ENCODE measurements around the gene TMEM92.

The TMEM92 gene

DNA sequence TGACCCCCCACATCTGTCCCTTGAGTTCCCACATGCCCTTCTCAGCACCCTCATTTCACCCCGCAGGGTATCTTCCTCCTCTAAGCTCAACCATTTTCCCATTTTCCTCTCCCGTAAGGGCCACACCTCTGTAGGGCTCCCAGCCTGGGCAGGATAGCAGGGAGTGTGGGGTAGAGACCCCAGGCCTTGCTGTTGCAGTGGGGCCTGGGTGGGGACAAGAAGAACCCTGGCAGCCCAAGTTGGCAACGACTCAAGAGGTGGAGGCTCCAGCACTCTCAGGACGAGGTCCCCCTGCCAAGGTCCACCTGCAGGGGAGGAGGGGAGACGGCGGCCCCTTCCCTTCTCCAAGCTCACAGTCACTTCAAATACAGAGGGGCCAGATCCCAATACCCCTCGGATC lies 2.0 kb upstream of the TMEM92 start:
- no peak for ATAC-seq (ENCODE audit: low read depth)
- no peaks in the 10 kb centered on the region for H3K9me3 ChIP-seq (ENCODE audit: severe bottlenecking)
- H3K27me3 ChIP-seq (ENCODE audit: insufficient read depth, poor library complexity, severe bottlenecking): no peaks in the 10 kb centered on the region
- no peaks in the 10 kb centered on the region for H3K36me3 ChIP-seq (ENCODE audit: low read depth)
- H3K4me1 ChIP-seq (ENCODE audit: insufficient read depth, poor library complexity, severe bottlenecking): peaks cover 16% of the 10 kb centered on the region
- no peak overlapping the region for H3K4me3 ChIP-seq (ENCODE audit: severe bottlenecking)
- TF ChIP-seq, protein P1, sequence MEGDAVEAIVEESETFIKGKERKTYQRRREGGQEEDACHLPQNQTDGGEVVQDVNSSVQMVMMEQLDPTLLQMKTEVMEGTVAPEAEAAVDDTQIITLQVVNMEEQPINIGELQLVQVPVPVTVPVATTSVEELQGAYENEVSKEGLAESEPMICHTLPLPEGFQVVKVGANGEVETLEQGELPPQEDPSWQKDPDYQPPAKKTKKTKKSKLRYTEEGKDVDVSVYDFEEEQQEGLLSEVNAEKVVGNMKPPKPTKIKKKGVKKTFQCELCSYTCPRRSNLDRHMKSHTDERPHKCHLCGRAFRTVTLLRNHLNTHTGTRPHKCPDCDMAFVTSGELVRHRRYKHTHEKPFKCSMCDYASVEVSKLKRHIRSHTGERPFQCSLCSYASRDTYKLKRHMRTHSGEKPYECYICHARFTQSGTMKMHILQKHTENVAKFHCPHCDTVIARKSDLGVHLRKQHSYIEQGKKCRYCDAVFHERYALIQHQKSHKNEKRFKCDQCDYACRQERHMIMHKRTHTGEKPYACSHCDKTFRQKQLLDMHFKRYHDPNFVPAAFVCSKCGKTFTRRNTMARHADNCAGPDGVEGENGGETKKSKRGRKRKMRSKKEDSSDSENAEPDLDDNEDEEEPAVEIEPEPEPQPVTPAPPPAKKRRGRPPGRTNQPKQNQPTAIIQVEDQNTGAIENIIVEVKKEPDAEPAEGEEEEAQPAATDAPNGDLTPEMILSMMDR (IDR thresholded peaks at IDR 0.05; ENCODE audit: poor library complexity, severe bottlenecking): no peak
- H3K27ac ChIP-seq (ENCODE audit: poor library complexity, severe bottlenecking): no peak overlapping the region
- peak; percentile 45 for DNase-seq (ENCODE audit: low spot score)

DNA sequence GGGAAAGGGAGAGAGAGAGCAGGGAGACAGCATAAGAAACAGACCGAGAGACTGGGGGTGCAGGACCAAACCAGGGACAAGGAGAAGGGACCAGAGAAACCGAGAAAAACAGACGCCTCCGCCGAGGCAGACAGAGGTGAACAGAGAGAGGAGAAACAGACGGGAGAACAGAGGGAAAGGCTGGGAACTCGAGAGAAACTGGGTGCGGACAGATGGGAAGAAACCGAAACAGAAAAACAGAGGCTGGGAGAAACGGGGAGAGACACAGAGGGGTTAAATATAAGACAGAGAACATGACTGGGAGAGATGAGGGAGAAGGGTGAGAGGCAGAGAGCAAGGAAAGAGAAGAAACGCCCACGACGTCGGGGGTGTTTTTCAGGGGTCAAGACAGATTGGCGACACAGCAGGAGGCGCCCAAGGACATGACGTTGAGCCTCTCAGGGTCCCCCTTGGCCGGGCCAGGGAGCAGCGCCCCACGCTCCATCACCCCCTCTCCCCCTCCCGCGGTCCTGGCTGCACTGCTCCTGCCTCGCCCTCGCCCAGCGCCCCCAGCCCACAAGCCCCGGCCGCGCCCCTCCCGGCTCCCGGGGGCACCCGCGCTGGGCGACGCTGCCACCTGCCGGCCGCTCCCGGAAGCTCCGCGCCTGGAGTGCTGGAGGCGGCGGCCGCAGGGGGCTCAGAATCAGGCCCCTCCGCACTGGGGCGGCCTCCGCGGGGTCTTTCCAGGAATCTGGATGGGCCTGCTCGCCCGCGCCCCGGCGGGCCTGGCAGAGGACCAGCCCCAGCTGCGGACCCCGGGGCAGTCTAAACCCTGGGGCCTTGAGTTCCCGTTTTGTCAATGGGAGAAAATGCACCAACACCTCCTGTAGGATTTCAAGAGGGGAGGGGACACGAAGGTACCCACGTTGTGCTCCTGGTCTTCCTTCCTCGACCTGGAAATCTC lies 1.3 kb upstream of the TMEM92 start:
- peak; percentile 50 for DNase-seq (ENCODE audit: low spot score)
- Histone ChIP-seq H3K4me3 (ENCODE audit: severe bottlenecking) (peak overlapping the region; percentile 34), H3K27me3 (ENCODE audit: insufficient read depth, poor library complexity, severe bottlenecking) (no peaks in the 10 kb centered on the region), H3K36me3 (ENCODE audit: low read depth) (no peaks in the 10 kb centered on the region), H3K9me3 (ENCODE audit: severe bottlenecking) (no peaks in the 10 kb centered on the region), H3K4me1 (ENCODE audit: insufficient read depth, poor library complexity, severe bottlenecking) (peaks cover 16% of the 10 kb centered on the region), H3K27ac (ENCODE audit: poor library complexity, severe bottlenecking) (no peak overlapping the region)
- TF ChIP-seq, protein P1 (IDR thresholded peaks at IDR 0.05; ENCODE audit: poor library complexity, severe bottlenecking): peak; percentile 97
- ATAC-seq (ENCODE audit: low read depth): peak; percentile 39; the same call in 2 of the 3 replicates

DNA sequence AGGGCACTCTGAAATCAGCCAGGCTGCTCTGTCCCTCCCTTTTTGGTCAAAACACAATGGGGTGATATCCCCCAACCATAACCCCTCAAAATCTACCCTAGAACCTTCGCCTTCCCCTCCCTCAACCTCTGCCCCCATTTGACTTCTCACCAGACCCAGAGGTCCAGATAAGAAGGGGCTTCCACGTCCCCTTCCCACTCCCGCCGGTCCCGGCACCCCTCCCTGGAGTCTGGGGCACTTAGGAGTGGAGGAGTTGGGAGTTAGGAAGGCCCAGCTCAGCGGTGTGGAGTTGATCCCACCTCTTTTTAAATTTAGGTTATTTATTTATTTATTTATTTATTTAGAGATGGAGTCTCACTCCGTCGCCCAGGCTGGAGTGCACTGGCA lies 619 bp upstream of the TMEM92 start:
- Histone ChIP-seq H3K36me3 (ENCODE audit: low read depth) (no peaks in the 10 kb centered on the region), H3K9me3 (ENCODE audit: severe bottlenecking) (no peaks in the 10 kb centered on the region), H3K4me1 (ENCODE audit: insufficient read depth, poor library complexity, severe bottlenecking) (peaks cover 16% of the 10 kb centered on the region), H3K4me3 (ENCODE audit: severe bottlenecking) (no peak overlapping the region), H3K27ac (ENCODE audit: poor library complexity, severe bottlenecking) (no peak overlapping the region), H3K27me3 (ENCODE audit: insufficient read depth, poor library complexity, severe bottlenecking) (no peaks in the 10 kb centered on the region)
- TF ChIP-seq, protein P1 (IDR thresholded peaks at IDR 0.05; ENCODE audit: poor library complexity, severe bottlenecking): peak; percentile 1
- ATAC-seq (ENCODE audit: low read depth) (no peak), DNase-seq (ENCODE audit: low spot score) (peak; percentile 19)

DNA sequence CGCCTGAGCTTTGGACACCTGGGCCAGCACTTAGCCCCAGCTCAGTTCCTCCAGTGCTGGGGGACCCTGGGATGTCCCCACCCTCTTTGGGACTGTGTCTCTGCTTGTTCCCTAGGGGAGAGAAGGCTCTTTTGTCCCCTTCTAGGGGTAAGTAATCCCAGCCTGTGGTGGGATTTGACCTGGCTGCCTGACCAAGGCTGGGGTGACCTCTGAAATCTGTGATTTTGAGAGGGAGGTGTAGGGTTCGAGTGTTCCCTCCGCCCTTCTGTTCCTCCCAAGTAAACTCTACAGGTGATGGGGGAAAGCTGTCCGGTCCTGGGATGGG lies 593 bp downstream of the TMEM92 start:
- Histone ChIP-seq H3K27me3 (ENCODE audit: insufficient read depth, poor library complexity, severe bottlenecking) (no peaks in the 10 kb centered on the region), H3K4me1 (ENCODE audit: insufficient read depth, poor library complexity, severe bottlenecking) (peaks cover 28% of the 10 kb centered on the region), H3K9me3 (ENCODE audit: severe bottlenecking) (no peaks in the 10 kb centered on the region), H3K4me3 (ENCODE audit: severe bottlenecking) (peak overlapping the region; percentile 28), H3K36me3 (ENCODE audit: low read depth) (peaks cover 4% of the 10 kb centered on the region; the same call in 1 of the 2 replicates), H3K27ac (ENCODE audit: poor library complexity, severe bottlenecking) (no peak overlapping the region)
- DNase-seq (ENCODE audit: low spot score) (no peak), ATAC-seq (ENCODE audit: low read depth) (no peak)
- TF ChIP-seq, protein P1 (IDR thresholded peaks at IDR 0.05; ENCODE audit: poor library complexity, severe bottlenecking): no peak

DNA sequence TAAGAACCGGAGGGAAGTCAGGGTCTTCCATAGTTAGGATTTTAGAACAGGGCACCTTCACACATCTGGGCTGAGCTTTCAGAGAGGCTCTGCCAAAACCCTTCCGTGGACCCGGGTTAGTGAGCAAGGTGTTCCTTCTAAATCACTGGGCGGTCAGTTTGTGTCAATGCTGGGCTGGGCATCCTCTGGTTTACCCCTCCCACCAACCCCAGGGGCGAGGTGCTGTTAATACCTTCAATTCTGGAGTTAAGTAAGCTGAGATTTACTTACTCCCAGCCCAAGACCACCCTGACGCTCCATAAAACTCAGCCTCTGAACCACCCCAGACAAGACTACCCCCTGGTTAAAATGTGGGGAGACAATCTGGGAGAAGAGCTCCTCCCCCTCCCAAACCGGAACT lies 1.0 kb downstream of the TMEM92 start:
- no peak overlapping the region for H3K4me3 ChIP-seq (ENCODE audit: severe bottlenecking)
- TF ChIP-seq, protein P1 (IDR thresholded peaks at IDR 0.05; ENCODE audit: poor library complexity, severe bottlenecking): no peak
- H3K9me3 ChIP-seq (ENCODE audit: severe bottlenecking): no peaks in the 10 kb centered on the region
- H3K4me1 ChIP-seq (ENCODE audit: insufficient read depth, poor library complexity, severe bottlenecking): peaks cover 30% of the 10 kb centered on the region
- H3K36me3 ChIP-seq (ENCODE audit: low read depth): peaks cover 5% of the 10 kb centered on the region; the same call in 1 of the 2 replicates
- peak; percentile 51 for DNase-seq (ENCODE audit: low spot score)
- no peak for ATAC-seq (ENCODE audit: low read depth)
- H3K27me3 ChIP-seq (ENCODE audit: insufficient read depth, poor library complexity, severe bottlenecking): no peaks in the 10 kb centered on the region
- no peak overlapping the region for H3K27ac ChIP-seq (ENCODE audit: poor library complexity, severe bottlenecking)

Data from RWPE2 (cell line).